UCSD-AML1 (cell line): ENCODE data around the gene FILIP1.

ENCODE experiments used
- DNase-seq: peaks from one replicate; lab custom pipeline; 2025; ENCODE audit not compliant: unreplicated experiment; lab: John Stamatoyannopoulos, UW

FILIP1 gene

GRCh38 chr6:75299801-75300530 is 193.6 kb downstream of the FILIP1 start:
- no peak for DNase-seq

GRCh38 chr6:75296811-75297779 is 196.5 kb downstream of the FILIP1 start:
- DNase-seq, result no peak

GRCh38 chr6:75292555-75292954 is 201.0 kb downstream of the FILIP1 start:
- no peak for DNase-seq

- DNase-seq, result no peak
Observed at GRCh38 chr6:75291744-75292143, 201.9 kb downstream of the FILIP1 start.

- DNase-seq, result peak; percentile 50
Observed at GRCh38 chr6:75291331-75291730, 202.3 kb downstream of the FILIP1 start.

- no peak for DNase-seq
Observed at GRCh38 chr6:75290136-75290945, 203.3 kb downstream of the FILIP1 start.

GRCh38 chr6:75288023-75288422 is 205.6 kb downstream of the FILIP1 start:
- DNase-seq, result no peak

- DNase-seq, result no peak
Observed at GRCh38 chr6:75287424-75287823, 206.2 kb downstream of the FILIP1 start.

- no peak for DNase-seq
Observed at GRCh38 chr6:75286955-75287354, 206.6 kb downstream of the FILIP1 start.

GRCh38 chr6:75285283-75285639 is 208.3 kb downstream of the FILIP1 start:
- no peak for DNase-seq

GRCh38 chr6:75284632-75285282 is 208.8 kb downstream of the FILIP1 start, which contains the start of gene TMEM30A:
Gene TMEM30A (minus strand): TSS chr6:75284792. CDS start chr6:75284638, 154 bp downstream.
- DNase-seq, result peak; percentile 96

- peak; percentile 42 for DNase-seq
Observed at GRCh38 chr6:75283907-75284631, 209.5 kb downstream of the FILIP1 start.

GRCh38 chr6:75282706-75283105 is 210.9 kb downstream of the FILIP1 start:
- no peak for DNase-seq

GRCh38 chr6:75281653-75282052 is 211.9 kb downstream of the FILIP1 start:
- DNase-seq, result no peak

GRCh38 chr6:75280131-75280855 is 213.3 kb downstream of the FILIP1 start:
- no peak for DNase-seq

- no peak for DNase-seq
Observed at GRCh38 chr6:75279418-75279817, 214.2 kb downstream of the FILIP1 start.

GRCh38 chr6:75278474-75279077 is 215.0 kb downstream of the FILIP1 start:
- DNase-seq, result no peak

GRCh38 chr6:75275067-75275466 is 218.5 kb downstream of the FILIP1 start:
- DNase-seq, result no peak

- no peak for DNase-seq
Observed at GRCh38 chr6:75273009-75273408, 220.6 kb downstream of the FILIP1 start.
